ENCODE results near the gene S100A13.
"Not testable (repeated sequence)": the region's sequence is repeated elsewhere in the genome, so short reads cannot be mapped to it uniquely, and the experiment has no call there.

Gene S100A13

GRCh38 chr1:153599847-153600246 is 27.5 kb downstream of the S100A13 start:
- DNase-seq, result no peak

GRCh38 chr1:153598309-153599172 is 28.8 kb downstream of the S100A13 start:
- no peak for DNase-seq

- DNase-seq, result no peak
Observed at GRCh38 chr1:153597206-153597605, 30.1 kb downstream of the S100A13 start.

GRCh38 chr1:153592748-153593147 is 34.6 kb downstream of the S100A13 start:
- DNase-seq, result no peak

GRCh38 chr1:153588482-153588881 is 38.8 kb downstream of the S100A13 start:
- DNase-seq, result no peak

GRCh38 chr1:153588033-153588432 is 39.3 kb downstream of the S100A13 start:
- not testable (repeated sequence) for DNase-seq

GRCh38 chr1:153587314-153587713 is 40.0 kb downstream of the S100A13 start:
- DNase-seq, result no peak

- no peak for DNase-seq
Observed at GRCh38 chr1:153586347-153586746, 41.0 kb downstream of the S100A13 start.

GRCh38 chr1:153585006-153585405 is 42.3 kb downstream of the S100A13 start:
- DNase-seq, result no peak

- no peak for DNase-seq
Observed at GRCh38 chr1:153583976-153584375, 43.3 kb downstream of the S100A13 start.

- DNase-seq, result not testable (repeated sequence)
Observed at GRCh38 chr1:153583514-153583913, 43.8 kb downstream of the S100A13 start.

GRCh38 chr1:153582836-153583235 is 44.5 kb downstream of the S100A13 start:
- DNase-seq, result not testable (repeated sequence)

GRCh38 chr1:153578936-153579335 is 48.4 kb downstream of the S100A13 start:
- no peak for DNase-seq

- DNase-seq, result no peak
Observed at GRCh38 chr1:153578490-153578889, 48.8 kb downstream of the S100A13 start.

GRCh38 chr1:153577624-153578051 is 49.7 kb downstream of the S100A13 start:
- DNase-seq, result no peak

- DNase-seq, result no peak
Observed at GRCh38 chr1:153577138-153577537, 50.2 kb downstream of the S100A13 start.

GRCh38 chr1:153575497-153575896 is 51.8 kb downstream of the S100A13 start:
- not testable (repeated sequence) for DNase-seq

GRCh38 chr1:153575081-153575491 is 52.2 kb downstream of the S100A13 start:
- DNase-seq, result not testable (repeated sequence)

- no peak for DNase-seq
Observed at GRCh38 chr1:153573351-153573750, 54.0 kb downstream of the S100A13 start.

- no peak for DNase-seq
Observed at GRCh38 chr1:153572569-153573015, 54.7 kb downstream of the S100A13 start.

- no peak for DNase-seq
Observed at GRCh38 chr1:153571706-153572105, 55.6 kb downstream of the S100A13 start.

- no peak for DNase-seq
Observed at GRCh38 chr1:153570874-153571273, 56.4 kb downstream of the S100A13 start.

GRCh38 chr1:153569465-153569864 is 57.8 kb downstream of the S100A13 start:
- no peak for DNase-seq
